ENCODE measurements around the gene SEPHS1.

SEPHS1 gene

GRCh38 chr10:13321576-13321975 lies 26.5 kb downstream of the SEPHS1 start:
- no peak overlapping the region for H3K9ac ChIP-seq (ENCODE audit: low read length)
- no peak overlapping the region for H2BK120ac ChIP-seq (ENCODE audit: low read depth, low read length)
- no peaks in the 10 kb centered on the region for H3K27me3 ChIP-seq (ENCODE audit: control insufficient read depth in 1 of 2, insufficient read depth in 1 of 2, low read length in 2 of 2)
- H3K23ac ChIP-seq (ENCODE audit: low read length in 2 of 2), result no peak overlapping the region
- no peak overlapping the region for H2BK5ac ChIP-seq (ENCODE audit: low read depth, low read length, poor library complexity, severe bottlenecking)
- 94% methylated on average over 13 of the region's 13 CpGs for WGBS
- no peak for DNase-seq
- no peaks in the 10 kb centered on the region for H3K4me1 ChIP-seq (ENCODE audit: control insufficient read depth, insufficient read depth, low read depth, low read length)
- H4K91ac ChIP-seq (ENCODE audit: low read length), result no peak overlapping the region
- H3K79me1 ChIP-seq (replicated peaks; ENCODE audit: low read length, poor library complexity, severe bottlenecking), result peaks cover 8% of the 10 kb centered on the region
- H4K8ac ChIP-seq (ENCODE audit: low read length), result no peak overlapping the region
- no peak overlapping the region for H2AK5ac ChIP-seq (ENCODE audit: low read length, severe bottlenecking)
- no peak overlapping the region for H3K4me2 ChIP-seq (ENCODE audit: low read length, poor library complexity, severe bottlenecking)
- no peaks in the 10 kb centered on the region for H3K9me3 ChIP-seq (ENCODE audit: control insufficient read depth, low read length)
- H2AFZ ChIP-seq (ENCODE audit: low read depth, low read length), result no peak overlapping the region
- no peak overlapping the region for H3K4me3 ChIP-seq (ENCODE audit: insufficient read depth in 1 of 2, low read depth in 1 of 2, low read length in 2 of 2)
- H3K36me3 ChIP-seq (ENCODE audit: control insufficient read depth in 1 of 2, insufficient read depth in 2 of 2, low read depth in 1 of 2, low read length in 2 of 2), result peaks cover 45 to 63% of the 10 kb centered on the region in 2 experiments
- no peak overlapping the region for H3K18ac ChIP-seq (ENCODE audit: low read depth in 1 of 2, low read length in 2 of 2)
- H3K4ac ChIP-seq (ENCODE audit: low read depth in 1 of 2, low read length in 2 of 2), result no peak overlapping the region
- H3K14ac ChIP-seq (ENCODE audit: low read length in 2 of 2), result no peak overlapping the region
- H2BK12ac ChIP-seq (ENCODE audit: low read length in 2 of 2), result no peak overlapping the region
- no peak overlapping the region for H2BK15ac ChIP-seq (ENCODE audit: low read depth, poor library complexity, severe bottlenecking)
- H3K27ac ChIP-seq (ENCODE audit: low read length, poor library complexity, severe bottlenecking), result no peak overlapping the region

GRCh38 chr10:13319166-13319565 lies 28.9 kb downstream of the SEPHS1 start:
- DNase-seq, result no peak
- Histone ChIP-seq H3K27me3 (ENCODE audit: control insufficient read depth in 1 of 2, insufficient read depth in 1 of 2, low read length in 2 of 2) (no peaks in the 10 kb centered on the region), H3K79me1 (replicated peaks; ENCODE audit: low read length, poor library complexity, severe bottlenecking) (peaks cover 3% of the 10 kb centered on the region), H4K91ac (ENCODE audit: low read length) (no peak overlapping the region), H3K23ac (ENCODE audit: low read length in 2 of 2) (no peak overlapping the region), H2BK12ac (ENCODE audit: low read length in 2 of 2) (no peak overlapping the region), H3K4me3 (ENCODE audit: insufficient read depth in 1 of 2, low read depth in 1 of 2, low read length in 2 of 2) (no peak overlapping the region), H3K9ac (ENCODE audit: low read length) (no peak overlapping the region), H2BK5ac (ENCODE audit: low read depth, low read length, poor library complexity, severe bottlenecking) (no peak overlapping the region), H3K4me1 (ENCODE audit: control insufficient read depth, insufficient read depth, low read depth, low read length) (no peaks in the 10 kb centered on the region), H4K8ac (ENCODE audit: low read length) (no peak overlapping the region), H3K4ac (ENCODE audit: low read depth in 1 of 2, low read length in 2 of 2) (no peak overlapping the region), H2AFZ (ENCODE audit: low read depth, low read length) (no peak overlapping the region), H3K14ac (ENCODE audit: low read length in 2 of 2) (no peak overlapping the region), H2AK5ac (ENCODE audit: low read length, severe bottlenecking) (no peak overlapping the region), H3K9me3 (ENCODE audit: control insufficient read depth, low read length) (no peaks in the 10 kb centered on the region), H3K36me3 (ENCODE audit: control insufficient read depth in 1 of 2, insufficient read depth in 2 of 2, low read depth in 1 of 2, low read length in 2 of 2) (peaks cover 34 to 43% of the 10 kb centered on the region in 2 experiments), H3K27ac (ENCODE audit: low read length, poor library complexity, severe bottlenecking) (no peak overlapping the region), H3K18ac (ENCODE audit: low read depth in 1 of 2, low read length in 2 of 2) (no peak overlapping the region), H2BK15ac (ENCODE audit: low read depth, poor library complexity, severe bottlenecking) (no peak overlapping the region), H2BK120ac (ENCODE audit: low read depth, low read length) (no peak overlapping the region), H3K4me2 (ENCODE audit: low read length, poor library complexity, severe bottlenecking) (no peak overlapping the region)
- 89% methylated on average over 7 of the region's 7 CpGs for WGBS

- H2BK12ac ChIP-seq (ENCODE audit: low read length in 2 of 2), result no peak overlapping the region
- DNase-seq, result no peak
- no peak overlapping the region for H3K23ac ChIP-seq (ENCODE audit: low read length in 2 of 2)
- no peak overlapping the region for H3K27ac ChIP-seq (ENCODE audit: low read length, poor library complexity, severe bottlenecking)
- no peak overlapping the region for H3K18ac ChIP-seq (ENCODE audit: low read depth in 1 of 2, low read length in 2 of 2)
- H3K14ac ChIP-seq (ENCODE audit: low read length in 2 of 2), result no peak overlapping the region
- no peak overlapping the region for H4K91ac ChIP-seq (ENCODE audit: low read length)
- WGBS, result 70% methylated on average over 4 of the region's 6 CpGs
- no peak overlapping the region for H2BK120ac ChIP-seq (ENCODE audit: low read depth, low read length)
- peaks cover 24 to 30% of the 10 kb centered on the region in 2 experiments for H3K36me3 ChIP-seq (ENCODE audit: control insufficient read depth in 1 of 2, insufficient read depth in 2 of 2, low read depth in 1 of 2, low read length in 2 of 2)
- H3K4ac ChIP-seq (ENCODE audit: low read depth in 1 of 2, low read length in 2 of 2), result no peak overlapping the region
- H2BK15ac ChIP-seq (ENCODE audit: low read depth, poor library complexity, severe bottlenecking), result no peak overlapping the region
- H3K4me3 ChIP-seq (ENCODE audit: insufficient read depth in 1 of 2, low read depth in 1 of 2, low read length in 2 of 2), result no peak overlapping the region
- no peak overlapping the region for H2AFZ ChIP-seq (ENCODE audit: low read depth, low read length)
- no peak overlapping the region for H2AK5ac ChIP-seq (ENCODE audit: low read length, severe bottlenecking)
- H3K4me2 ChIP-seq (ENCODE audit: low read length, poor library complexity, severe bottlenecking), result no peak overlapping the region
- no peak overlapping the region for H3K9ac ChIP-seq (ENCODE audit: low read length)
- no peak overlapping the region for H2BK5ac ChIP-seq (ENCODE audit: low read depth, low read length, poor library complexity, severe bottlenecking)
- H3K79me1 ChIP-seq (replicated peaks; ENCODE audit: low read length, poor library complexity, severe bottlenecking), result peaks cover 3% of the 10 kb centered on the region
- H4K8ac ChIP-seq (ENCODE audit: low read length), result no peak overlapping the region
- H3K9me3 ChIP-seq (ENCODE audit: control insufficient read depth, low read length), result no peaks in the 10 kb centered on the region
- no peaks in the 10 kb centered on the region for H3K27me3 ChIP-seq (ENCODE audit: control insufficient read depth in 1 of 2, insufficient read depth in 1 of 2, low read length in 2 of 2)
- H3K4me1 ChIP-seq (ENCODE audit: control insufficient read depth, insufficient read depth, low read depth, low read length), result no peaks in the 10 kb centered on the region
Measured at GRCh38 chr10:13317474-13317873, 30.6 kb downstream of the SEPHS1 start.

GRCh38 chr10:13316635-13317311 lies 31.3 kb downstream of the SEPHS1 start:
- Histone ChIP-seq H3K14ac (ENCODE audit: low read length in 2 of 2) (no peak overlapping the region), H3K27ac (ENCODE audit: low read length, poor library complexity, severe bottlenecking) (no peak overlapping the region), H3K27me3 (ENCODE audit: control insufficient read depth in 1 of 2, insufficient read depth in 1 of 2, low read length in 2 of 2) (no peaks in the 10 kb centered on the region), H3K9me3 (ENCODE audit: control insufficient read depth, low read length) (no peaks in the 10 kb centered on the region), H3K18ac (ENCODE audit: low read depth in 1 of 2, low read length in 2 of 2) (no peak overlapping the region), H2BK12ac (ENCODE audit: low read length in 2 of 2) (no peak overlapping the region), H3K4me3 (ENCODE audit: insufficient read depth in 1 of 2, low read depth in 1 of 2, low read length in 2 of 2) (no peak overlapping the region), H2BK120ac (ENCODE audit: low read depth, low read length) (no peak overlapping the region), H3K9ac (ENCODE audit: low read length) (no peak overlapping the region), H3K23ac (ENCODE audit: low read length in 2 of 2) (no peak overlapping the region), H2AK5ac (ENCODE audit: low read length, severe bottlenecking) (no peak overlapping the region), H3K4ac (ENCODE audit: low read depth in 1 of 2, low read length in 2 of 2) (no peak overlapping the region), H2AFZ (ENCODE audit: low read depth, low read length) (no peak overlapping the region), H2BK15ac (ENCODE audit: low read depth, poor library complexity, severe bottlenecking) (no peak overlapping the region), H4K91ac (ENCODE audit: low read length) (no peak overlapping the region), H3K36me3 (ENCODE audit: control insufficient read depth in 1 of 2, insufficient read depth in 2 of 2, low read depth in 1 of 2, low read length in 2 of 2) (peaks cover 19 to 25% of the 10 kb centered on the region in 2 experiments), H3K79me1 (replicated peaks; ENCODE audit: low read length, poor library complexity, severe bottlenecking) (peaks cover 2% of the 10 kb centered on the region), H2BK5ac (ENCODE audit: low read depth, low read length, poor library complexity, severe bottlenecking) (no peak overlapping the region), H3K4me2 (ENCODE audit: low read length, poor library complexity, severe bottlenecking) (no peak overlapping the region), H3K4me1 (ENCODE audit: control insufficient read depth, insufficient read depth, low read depth, low read length) (no peaks in the 10 kb centered on the region), H4K8ac (ENCODE audit: low read length) (no peak overlapping the region)
- 96% methylated on average over 7 of the region's 7 CpGs for WGBS
- DNase-seq, result no peak

All from mesenchymal stem cell (in vitro differentiated cells and primary cell).